Smooth muscle cell (in vitro differentiated cells): Measurements from ENCODE around the gene RPRD1A. TPM values are rescaled to one million over a fixed set of nuclear protein-coding genes. Genes with fewer than 3 reads are reported as not detected.
"Not testable (repeated sequence)": the region's sequence is repeated elsewhere in the genome, so short reads cannot be mapped to it uniquely, and the experiment has no call there.

ENCODE experiments used
- DNase-seq: peaks from one replicate; lab custom pipeline; 2025; ENCODE audit not compliant: unreplicated experiment; lab: John Stamatoyannopoulos, UW
- H2AFZ ChIP-seq: fragments of 200-600 bp; sonication (generic); 2 replicates; pipeline ENCODE4 v1.6.0; 2016; ENCODE audit warnings: antibody characterized with exemption, low read depth, mild to moderate bottlenecking
- H3F3A ChIP-seq: fragments of 200-600 bp; sonication (generic); 2 replicates; pipeline ENCODE4 v1.6.0; 2017; ENCODE audit warnings: antibody characterized with exemption, low read depth
- H3K27ac ChIP-seq: fragments of 200-600 bp; sonication (generic); 2 replicates; pipeline ENCODE4 v1.5.1; 2016; ENCODE audit warnings: low read depth, mild to moderate bottlenecking
- H3K27me3 ChIP-seq: fragments of 200-600 bp; sonication (generic); 2 replicates; pipeline ENCODE4 v1.6.1; 2016; ENCODE audit warnings: low read depth, mild to moderate bottlenecking
- H3K36me3 ChIP-seq: fragments of 200-600 bp; sonication (generic); 2 replicates; pipeline ENCODE4 v1.5.1; 2016; ENCODE audit warnings: low read depth
- H3K4me1 ChIP-seq: fragments of 200-600 bp; sonication (generic); 2 replicates; pipeline ENCODE4 v1.5.1; 2016; ENCODE audit warnings: low read depth
- H3K4me2 ChIP-seq: fragments of 200-600 bp; sonication (generic); 2 replicates; pipeline ENCODE4 v1.6.0; 2016; ENCODE audit warnings: mild to moderate bottlenecking
- H3K4me3 ChIP-seq: fragments of 200-600 bp; sonication (generic); 2 replicates; pipeline ENCODE4 v1.5.1; 2016; ENCODE audit warnings: mild to moderate bottlenecking
- H3K79me2 ChIP-seq: fragments of 200-600 bp; sonication (generic); 2 replicates; pipeline ENCODE4 v1.6.0; 2016; ENCODE audit warnings: low read depth, mild to moderate bottlenecking
- H3K9ac ChIP-seq: fragments of 200-600 bp; sonication (generic); 2 replicates; pipeline ENCODE4 v1.6.0; 2016; ENCODE audit warnings: low read depth
- H3K9me3 ChIP-seq: fragments of 200-600 bp; sonication (generic); replicated peaks from 2 replicates; pipeline ENCODE4 v1.5.1; 2016; ENCODE audit warnings: low read depth
- H4K20me1 ChIP-seq: fragments of 200-600 bp; sonication (generic); 2 replicates; pipeline ENCODE4 v1.6.0; 2016; ENCODE audit warnings: low read depth
- WGBS: methylation state at CpG from one replicate; pipeline ENCODE4 v1.1.7; 2016; ENCODE audit warnings: low lambda C conversion rate; 5-methylcytosine and 5-hydroxymethylcytosine counted together
- polyA plus RNA-seq: library from polyadenylated mRNA; unstranded; fragments of >200 nt; fragmentation: Nextera tagmentation; extraction: Ambion mirVana; gene quantifications from 2 replicates; pipeline ENCODE4 v1.2.1, GENCODE V29; 2016
- total RNA-seq: library from RNA; depleted of rRNA; stranded (reverse); fragments of >200 nt; gene quantifications from 2 replicates; pipeline ENCODE4 v1.2.3, GENCODE V29; 2014
- TF ChIP-seq, protein P1 (sequence below): fragments of 200-600 bp; sonication (generic); IDR thresholded peaks from 2 replicates; pipeline ENCODE4 v1.5.1; 2017; ENCODE audit warnings: borderline replicate concordance, mild to moderate bottlenecking, antibody characterized with exemption; ENCODE audit not compliant: insufficient read depth, poor library complexity, severe bottlenecking

Gene RPRD1A
- total and polyA plus RNA-seq, 2 experiments from 2014 or later = 13.1 to 50.0 TPM

DNA sequence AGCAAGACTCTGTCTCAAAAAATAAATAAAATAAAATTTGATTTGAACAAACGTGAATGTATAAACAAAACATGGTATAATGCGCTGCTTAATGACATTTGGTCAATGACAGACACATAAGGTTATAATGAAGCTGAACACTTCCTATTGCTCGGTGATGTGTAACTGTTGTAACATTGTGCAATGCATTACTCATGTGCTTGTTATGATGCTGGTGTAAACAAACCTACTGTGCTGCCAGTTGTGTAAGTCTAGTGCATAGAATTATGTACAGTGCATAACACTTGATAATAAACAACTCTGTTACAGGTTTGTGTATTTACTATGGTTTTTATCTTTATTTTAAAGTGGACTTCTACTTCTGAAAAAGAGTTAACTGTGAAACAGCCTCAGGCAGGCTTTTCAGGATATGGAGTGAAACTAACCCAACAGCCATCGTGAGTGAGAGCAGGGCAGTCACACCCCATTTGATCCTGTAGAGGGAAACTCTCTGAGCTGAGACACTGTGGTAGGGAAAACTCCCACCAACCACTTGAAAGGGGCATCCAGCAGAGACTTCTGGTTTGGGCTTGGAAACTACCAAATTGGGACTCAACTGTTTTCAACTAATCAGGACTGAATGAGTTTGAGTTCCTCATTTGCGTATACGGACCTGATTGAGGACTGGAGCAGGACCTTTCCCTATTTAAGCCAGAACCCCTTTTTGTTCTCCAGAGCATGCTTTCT, 8.7 kb upstream of the RPRD1A start:
- peaks cover 7% of the 10 kb centered on the region for H3K4me1 ChIP-seq
- peak overlapping the region; percentile 50 for H2AFZ ChIP-seq
- TF ChIP-seq, protein P1, sequence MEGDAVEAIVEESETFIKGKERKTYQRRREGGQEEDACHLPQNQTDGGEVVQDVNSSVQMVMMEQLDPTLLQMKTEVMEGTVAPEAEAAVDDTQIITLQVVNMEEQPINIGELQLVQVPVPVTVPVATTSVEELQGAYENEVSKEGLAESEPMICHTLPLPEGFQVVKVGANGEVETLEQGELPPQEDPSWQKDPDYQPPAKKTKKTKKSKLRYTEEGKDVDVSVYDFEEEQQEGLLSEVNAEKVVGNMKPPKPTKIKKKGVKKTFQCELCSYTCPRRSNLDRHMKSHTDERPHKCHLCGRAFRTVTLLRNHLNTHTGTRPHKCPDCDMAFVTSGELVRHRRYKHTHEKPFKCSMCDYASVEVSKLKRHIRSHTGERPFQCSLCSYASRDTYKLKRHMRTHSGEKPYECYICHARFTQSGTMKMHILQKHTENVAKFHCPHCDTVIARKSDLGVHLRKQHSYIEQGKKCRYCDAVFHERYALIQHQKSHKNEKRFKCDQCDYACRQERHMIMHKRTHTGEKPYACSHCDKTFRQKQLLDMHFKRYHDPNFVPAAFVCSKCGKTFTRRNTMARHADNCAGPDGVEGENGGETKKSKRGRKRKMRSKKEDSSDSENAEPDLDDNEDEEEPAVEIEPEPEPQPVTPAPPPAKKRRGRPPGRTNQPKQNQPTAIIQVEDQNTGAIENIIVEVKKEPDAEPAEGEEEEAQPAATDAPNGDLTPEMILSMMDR = no peak
- H3K79me2 ChIP-seq = no peaks in the 10 kb centered on the region
- no peaks in the 10 kb centered on the region for H3K36me3 ChIP-seq
- DNase-seq = no peak
- H3K9ac ChIP-seq = no peak overlapping the region
- WGBS = 66% methylated on average over 6 of the region's 6 CpGs
- peak overlapping the region; percentile 64 for H3K27ac ChIP-seq
- H4K20me1 ChIP-seq = no peaks in the 10 kb centered on the region
- H3K4me3 ChIP-seq = no peak overlapping the region
- H3K9me3 ChIP-seq = no peaks in the 10 kb centered on the region
- H3F3A ChIP-seq = peaks cover 2% of the 10 kb centered on the region
- no peaks in the 10 kb centered on the region for H3K27me3 ChIP-seq
- peak overlapping the region; percentile 51 for H3K4me2 ChIP-seq

DNA sequence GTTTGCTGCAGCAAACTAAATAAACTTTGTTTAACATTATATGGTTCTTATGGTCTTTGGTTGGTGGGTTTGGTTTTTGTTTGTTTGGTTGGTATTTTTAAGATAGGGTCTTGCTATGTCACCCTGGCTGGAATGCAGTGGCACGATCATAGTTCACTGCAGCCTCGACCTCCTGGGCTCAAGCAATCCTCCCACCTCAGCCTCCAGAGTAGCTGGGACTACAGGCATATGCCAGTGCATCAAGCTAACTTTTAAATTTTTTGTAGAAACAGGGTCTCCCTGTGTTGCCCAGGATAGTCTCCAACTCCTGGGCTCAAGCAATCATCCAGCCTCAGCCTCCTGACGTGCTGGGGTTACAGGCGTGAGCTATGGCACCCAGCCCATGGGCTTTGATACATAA, 7.1 kb upstream of the RPRD1A start:
- no peak overlapping the region for H3K27ac ChIP-seq
- no peak overlapping the region for H3K4me3 ChIP-seq
- H3K4me1 ChIP-seq = peaks cover 7% of the 10 kb centered on the region
- H3K36me3 ChIP-seq = no peaks in the 10 kb centered on the region
- no peak for DNase-seq
- no peaks in the 10 kb centered on the region for H3K79me2 ChIP-seq
- H3K4me2 ChIP-seq = no peak overlapping the region
- H3K9ac ChIP-seq = no peak overlapping the region
- H4K20me1 ChIP-seq = no peaks in the 10 kb centered on the region
- H3K9me3 ChIP-seq = no peaks in the 10 kb centered on the region
- 91% methylated on average over 4 of the region's 4 CpGs for WGBS
- no peaks in the 10 kb centered on the region for H3K27me3 ChIP-seq
- H3F3A ChIP-seq = peaks cover 2% of the 10 kb centered on the region
- no peak overlapping the region for H2AFZ ChIP-seq
- TF ChIP-seq, protein P1 = no peak

DNA sequence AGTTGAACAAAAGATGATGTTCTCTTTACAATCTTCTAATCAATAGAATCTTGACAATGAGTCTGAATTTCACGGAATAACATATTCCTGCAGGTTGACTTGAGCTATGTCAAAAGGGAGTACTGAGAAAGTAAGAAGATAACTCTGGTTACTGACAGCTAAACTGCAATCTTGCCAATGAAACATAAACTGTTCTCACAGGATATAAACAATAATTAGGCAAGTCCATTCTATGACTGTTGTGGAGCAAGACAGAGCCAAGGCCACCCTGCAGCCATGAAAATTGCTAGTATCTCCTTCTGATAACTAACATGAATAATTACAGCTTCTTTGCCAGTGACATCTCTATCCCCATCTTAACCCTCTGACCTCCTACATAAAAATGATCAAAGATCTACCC, 6.3 kb upstream of the RPRD1A start:
- Histone ChIP-seq H3K4me2 (no peak overlapping the region), H3K36me3 (no peaks in the 10 kb centered on the region), H3K4me1 (peaks cover 7% of the 10 kb centered on the region), H4K20me1 (no peaks in the 10 kb centered on the region), H3K27me3 (no peaks in the 10 kb centered on the region), H3K9ac (no peak overlapping the region), H2AFZ (no peak overlapping the region), H3K79me2 (no peaks in the 10 kb centered on the region), H3K9me3 (no peaks in the 10 kb centered on the region), H3K4me3 (no peak overlapping the region), H3F3A (peaks cover 2% of the 10 kb centered on the region), H3K27ac (no peak overlapping the region)
- no peak for DNase-seq
- TF ChIP-seq, protein P1 = no peak
- WGBS = 88% methylated on average over 1 of the region's 1 CpG

DNA sequence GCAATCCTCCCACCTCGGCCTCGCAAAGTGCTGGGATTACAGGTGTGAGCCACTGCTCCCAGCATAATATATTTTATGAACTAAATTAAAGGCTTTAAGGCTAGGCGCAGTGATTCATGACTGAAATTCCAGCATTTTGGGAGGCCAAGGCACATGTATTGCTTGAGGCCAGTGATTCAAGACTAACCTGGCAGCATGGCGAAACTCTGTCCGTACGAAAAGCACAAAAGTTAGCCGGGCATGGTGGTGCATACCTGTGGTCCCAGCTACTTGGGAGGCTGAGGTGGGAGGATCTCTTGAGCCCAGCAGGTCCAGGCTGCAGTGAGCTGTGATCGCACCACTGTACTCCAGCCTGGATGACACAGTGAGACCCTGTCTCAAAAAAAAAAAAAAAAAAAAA, 5.0 kb upstream of the RPRD1A start:
- H3K9ac ChIP-seq, H3K4me3 ChIP-seq, DNase-seq, H3K36me3 ChIP-seq, H4K20me1 ChIP-seq, H3K9me3 ChIP-seq, H2AFZ ChIP-seq, H3K27me3 ChIP-seq, H3K4me2 ChIP-seq, H3K27ac ChIP-seq, H3K79me2 ChIP-seq, H3F3A ChIP-seq, H3K4me1 ChIP-seq: not testable (repeated sequence)
- 94% methylated on average over 8 of the region's 8 CpGs for WGBS
